Measurements from ENCODE around the gene LIPE.

The LIPE gene

GRCh38 chr19:42352301-42353259, 74.6 kb downstream of the LIPE start:
- DNase-seq = no peak

Measured in NCI-H446 (cell line).